K562 (cell line): ENCODE data around the gene CCNL1. TPM values are rescaled to one million over a fixed set of nuclear protein-coding genes. Genes with fewer than 3 reads are reported as not detected.
A peak's percentile ranks its signal among the peaks of the same experiment; 100 is the strongest.

Experiments used
- BRCA1 ChIP-seq, 2 experiments: fragments of 450-650 bp in 1 of 2; sonication (generic) in 1 of 2; formaldehyde crosslinking in 1 of 2; IDR thresholded peaks; 2 replicates each; pipeline versions ENCODE4 v1.5.0 to v1.6.1; 2017 to 2020; ENCODE audit warnings: mild to moderate bottlenecking in 1 of 2, missing genetic modification reagents in 1 of 2
- CBX3 ChIP-seq, 2 experiments: IDR thresholded peaks; 1 replicate in 1 of 2; 2 replicates in 1 of 2; pipeline ENCODE4 v1.6.1; 2012; ENCODE audit warnings: inconsistent platforms in 2 of 2, low read length in 2 of 2, borderline replicate concordance in 1 of 2, control low read depth in 1 of 2
- EHMT2 ChIP-seq: fragments of 450-650 bp; IDR thresholded peaks from 2 replicates; pipeline ENCODE4 v1.6.1; 2018; ENCODE audit warnings: antibody characterized with exemption
- IRF2 ChIP-seq: sonication (generic); formaldehyde crosslinking; IDR thresholded peaks from 2 replicates; pipeline ENCODE4 v1.8.1; 2022; ENCODE audit warnings: mild to moderate bottlenecking, missing genetic modification reagents
- KDM2B ChIP-seq: fragments of 250-450 bp; sonication (Bioruptor Pico); IDR thresholded peaks from 2 replicates; pipeline ENCODE4 v1.8.0; 2021; ENCODE audit warnings: mild to moderate bottlenecking, moderate library complexity
- PURB ChIP-seq: sonication (generic); formaldehyde crosslinking; IDR thresholded peaks from 2 replicates; pipeline ENCODE4 v1.9.0; 2021; ENCODE audit warnings: low read depth, mild to moderate bottlenecking, missing genetic modification reagents
- SMAD4 ChIP-seq: fragments of 250-450 bp; sonication (Bioruptor Pico); conservative IDR thresholded peaks from 2 replicates; pipeline ENCODE4 v1.8.0; 2021; ENCODE audit warnings: inconsistent platforms, mild to moderate bottlenecking, moderate library complexity
- TARDBP ChIP-seq: fragments of 450-650 bp; IDR thresholded peaks from 2 replicates; pipeline ENCODE4 v1.6.1; 2016
- TRIM24 ChIP-seq, 2 experiments: fragments of 450-650 bp; IDR thresholded peaks; 2 replicates each; pipeline ENCODE4 v1.6.1; 2016
- TRIM28 ChIP-seq: fragments of 450-650 bp; IDR thresholded peaks from 2 replicates; pipeline ENCODE4 v1.6.1; 2017
- polyA plus RNA-seq, 8 experiments: library from polyadenylated mRNA; depleted of rRNA in 4 of 8; stranded (reverse) in 5 of 8; unstranded in 3 of 8; fragments of >200 nt; fragmentation: Nextera tagmentation in 2 of 8; fragmentation: Illumina TruSeq in 1 of 8; extraction: Ambion mirVana in 2 of 8; extraction: Trizol in 1 of 8; gene quantifications; 2 replicates each; pipeline versions ENCODE4 v1.2.1 to v1.2.3, GENCODE V29; 2011 to 2014; ENCODE audit warnings: inconsistent platforms in 1 of 8, missing spikeins in 1 of 8
- total RNA-seq, 7 experiments: library from RNA; depleted of rRNA in 6 of 7; stranded (reverse); fragments of >200 nt in 6 of 7; fragmentation: Illumina TruSeq in 2 of 7; extraction: Trizol in 2 of 7; gene quantifications; 2 replicates each; pipeline versions ENCODE4 v1.2.1 to v1.2.3, GENCODE V29; 2011 to 2021; ENCODE audit warnings: low replicate concordance in 1 of 7
- TF ChIP-seq, protein P1 (sequence below), 2 experiments: fragments of 450-650 bp; formaldehyde crosslinking in 1 of 2; IDR thresholded peaks; 2 replicates each; pipeline versions ENCODE4 v1.4.0 to v1.6.1; 2014 to 2020; ENCODE audit warnings: mild to moderate bottlenecking in 2 of 2, borderline replicate concordance in 1 of 2, low read depth in 1 of 2
- TF ChIP-seq, protein P2 (sequence below): fragments of 250-450 bp; sonication (Bioruptor Pico); IDR thresholded peaks from 2 replicates; pipeline ENCODE4 v1.8.0; 2021; ENCODE audit warnings: moderate library complexity, mild to moderate bottlenecking, inconsistent platforms
- TF ChIP-seq, protein P3 (sequence below): sonication (generic); formaldehyde crosslinking; IDR thresholded peaks from 2 replicates; pipeline ENCODE4 v1.8.0; 2022; ENCODE audit warnings: mild to moderate bottlenecking, missing genetic modification reagents
- TF ChIP-seq, protein P4 (sequence below), 2 experiments: fragments of 450-650 bp in 1 of 2; sonication (generic) in 1 of 2; formaldehyde crosslinking in 1 of 2; IDR thresholded peaks in 1 of 2; conservative IDR thresholded peaks in 1 of 2; 2 replicates each; pipeline versions ENCODE4 v1.6.1 to v1.8.1; 2016 to 2023; ENCODE audit warnings: mild to moderate bottlenecking in 2 of 2, moderate library complexity in 2 of 2, inconsistent platforms in 1 of 2, missing genetic modification reagents in 1 of 2

Gene CCNL1
- total and polyA plus RNA-seq, 9 of the 15 experiments (the other 6 are each of a cell fraction or from before 2014, with no cell fraction given), result 16.1 to 186 (median 132) TPM

DNA sequence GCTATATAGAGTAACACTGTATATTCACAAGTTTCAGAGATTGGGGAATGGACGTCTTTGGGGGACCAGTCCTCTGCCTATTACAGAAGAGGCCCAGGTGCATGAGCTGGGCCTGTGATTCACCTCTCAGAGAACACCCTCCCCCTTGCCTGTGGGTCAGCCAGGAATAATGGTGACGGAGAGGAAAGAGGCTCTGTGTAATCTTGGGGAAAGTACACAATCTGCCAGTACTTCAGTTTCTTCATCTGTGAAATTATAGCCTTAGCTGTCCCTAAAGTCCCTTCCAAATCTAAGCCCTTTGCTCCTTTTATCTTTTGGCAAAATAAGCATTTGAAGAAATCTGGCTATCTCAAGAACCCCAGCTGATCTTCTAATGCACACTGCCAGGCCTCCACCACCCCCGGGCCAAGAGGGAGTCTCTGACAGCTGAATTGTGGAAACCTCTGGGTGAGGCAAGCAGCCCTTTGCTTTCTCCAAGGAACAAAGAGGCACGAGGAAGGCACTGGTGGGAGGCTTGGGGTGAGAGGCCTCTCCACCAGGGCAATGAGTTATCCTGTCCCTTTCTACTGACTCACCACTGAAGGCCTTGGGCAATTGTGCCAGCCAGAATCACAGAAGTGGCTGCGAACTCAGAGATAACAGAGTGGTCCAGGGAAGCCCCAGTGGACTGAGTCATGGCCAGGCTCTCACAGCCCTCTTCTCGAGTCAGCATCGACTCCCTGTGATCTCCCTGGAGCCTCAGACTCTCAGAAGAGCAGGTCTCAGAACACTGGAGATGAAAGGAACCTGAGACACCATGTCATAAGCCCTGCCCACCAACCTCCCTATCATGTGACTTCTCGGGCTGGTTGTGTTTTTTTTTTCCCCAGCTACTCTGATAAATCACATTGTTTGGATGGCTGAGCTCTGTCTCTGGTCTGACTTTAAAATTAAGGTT lies 31.8 kb downstream of the CCNL1 start (continued):
- TF ChIP-seq, protein P1, sequence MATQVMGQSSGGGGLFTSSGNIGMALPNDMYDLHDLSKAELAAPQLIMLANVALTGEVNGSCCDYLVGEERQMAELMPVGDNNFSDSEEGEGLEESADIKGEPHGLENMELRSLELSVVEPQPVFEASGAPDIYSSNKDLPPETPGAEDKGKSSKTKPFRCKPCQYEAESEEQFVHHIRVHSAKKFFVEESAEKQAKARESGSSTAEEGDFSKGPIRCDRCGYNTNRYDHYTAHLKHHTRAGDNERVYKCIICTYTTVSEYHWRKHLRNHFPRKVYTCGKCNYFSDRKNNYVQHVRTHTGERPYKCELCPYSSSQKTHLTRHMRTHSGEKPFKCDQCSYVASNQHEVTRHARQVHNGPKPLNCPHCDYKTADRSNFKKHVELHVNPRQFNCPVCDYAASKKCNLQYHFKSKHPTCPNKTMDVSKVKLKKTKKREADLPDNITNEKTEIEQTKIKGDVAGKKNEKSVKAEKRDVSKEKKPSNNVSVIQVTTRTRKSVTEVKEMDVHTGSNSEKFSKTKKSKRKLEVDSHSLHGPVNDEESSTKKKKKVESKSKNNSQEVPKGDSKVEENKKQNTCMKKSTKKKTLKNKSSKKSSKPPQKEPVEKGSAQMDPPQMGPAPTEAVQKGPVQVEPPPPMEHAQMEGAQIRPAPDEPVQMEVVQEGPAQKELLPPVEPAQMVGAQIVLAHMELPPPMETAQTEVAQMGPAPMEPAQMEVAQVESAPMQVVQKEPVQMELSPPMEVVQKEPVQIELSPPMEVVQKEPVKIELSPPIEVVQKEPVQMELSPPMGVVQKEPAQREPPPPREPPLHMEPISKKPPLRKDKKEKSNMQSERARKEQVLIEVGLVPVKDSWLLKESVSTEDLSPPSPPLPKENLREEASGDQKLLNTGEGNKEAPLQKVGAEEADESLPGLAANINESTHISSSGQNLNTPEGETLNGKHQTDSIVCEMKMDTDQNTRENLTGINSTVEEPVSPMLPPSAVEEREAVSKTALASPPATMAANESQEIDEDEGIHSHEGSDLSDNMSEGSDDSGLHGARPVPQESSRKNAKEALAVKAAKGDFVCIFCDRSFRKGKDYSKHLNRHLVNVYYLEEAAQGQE (IDR thresholded peaks at IDR 0.05; ENCODE audit: borderline replicate concordance), result peak; percentile 27; the same call in 1 of the 2 replicates
- TF ChIP-seq, protein P1 (CRISPR knock-in tag; IDR thresholded peaks at IDR 0.05; ENCODE audit: low read depth), result no peak
- TF ChIP-seq TARDBP (no peak), KDM2B (CRISPR knock-in tag) (no peak), EHMT2 (no peak), IRF2 (CRISPR knock-in tag) (no peak), TRIM28 (no peak), BRCA1 (IDR thresholded peaks at IDR 0.05) (no peak), BRCA1 (CRISPR knock-in tag; IDR thresholded peaks at IDR 0.05) (no peak), CBX3 (IDR thresholded peaks at IDR 0.05; ENCODE audit: borderline replicate concordance in 1 of 2, low read length in 2 of 2) (no peak), SMAD4 (CRISPR knock-in tag) (peak; percentile 64; the same call in 1 of the 2 replicates), TRIM24 (IDR thresholded peaks at IDR 0.05) (0 out of 4 replicates have a peak, but pooled peaks of 1 of the 2 experiments have one; percentile 15), PURB (CRISPR knock-in tag) (no peak)
- TF ChIP-seq, protein P2, sequence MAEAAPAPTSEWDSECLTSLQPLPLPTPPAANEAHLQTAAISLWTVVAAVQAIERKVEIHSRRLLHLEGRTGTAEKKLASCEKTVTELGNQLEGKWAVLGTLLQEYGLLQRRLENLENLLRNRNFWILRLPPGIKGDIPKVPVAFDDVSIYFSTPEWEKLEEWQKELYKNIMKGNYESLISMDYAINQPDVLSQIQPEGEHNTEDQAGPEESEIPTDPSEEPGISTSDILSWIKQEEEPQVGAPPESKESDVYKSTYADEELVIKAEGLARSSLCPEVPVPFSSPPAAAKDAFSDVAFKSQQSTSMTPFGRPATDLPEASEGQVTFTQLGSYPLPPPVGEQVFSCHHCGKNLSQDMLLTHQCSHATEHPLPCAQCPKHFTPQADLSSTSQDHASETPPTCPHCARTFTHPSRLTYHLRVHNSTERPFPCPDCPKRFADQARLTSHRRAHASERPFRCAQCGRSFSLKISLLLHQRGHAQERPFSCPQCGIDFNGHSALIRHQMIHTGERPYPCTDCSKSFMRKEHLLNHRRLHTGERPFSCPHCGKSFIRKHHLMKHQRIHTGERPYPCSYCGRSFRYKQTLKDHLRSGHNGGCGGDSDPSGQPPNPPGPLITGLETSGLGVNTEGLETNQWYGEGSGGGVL (CRISPR knock-in tag), result 0 out of 2 replicates have a peak, but pooled peaks have one; percentile 9
- TF ChIP-seq, protein P3, sequence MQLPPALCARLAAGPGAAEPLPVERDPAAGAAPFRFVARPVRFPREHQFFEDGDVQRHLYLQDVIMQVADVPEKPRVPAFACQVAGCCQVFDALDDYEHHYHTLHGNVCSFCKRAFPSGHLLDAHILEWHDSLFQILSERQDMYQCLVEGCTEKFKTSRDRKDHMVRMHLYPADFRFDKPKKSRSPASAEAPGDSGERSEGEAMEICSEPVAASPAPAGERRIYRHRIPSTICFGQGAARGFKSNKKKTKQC, result no peak
- TF ChIP-seq, protein P4, sequence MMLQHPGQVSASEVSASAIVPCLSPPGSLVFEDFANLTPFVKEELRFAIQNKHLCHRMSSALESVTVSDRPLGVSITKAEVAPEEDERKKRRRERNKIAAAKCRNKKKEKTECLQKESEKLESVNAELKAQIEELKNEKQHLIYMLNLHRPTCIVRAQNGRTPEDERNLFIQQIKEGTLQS (IDR thresholded peaks at IDR 0.05), result peak; percentile 79
- TF ChIP-seq, protein P4 (CRISPR knock-in tag; conservative IDR thresholded peaks at IDR 0.05), result no peak
